Fibroblast of peridontal ligament (primary cell): ENCODE results near the gene BTN2A1.
"Not testable (repeated sequence)": the region's sequence is repeated elsewhere in the genome, so short reads cannot be mapped to it uniquely, and the experiment has no call there.

ENCODE experiments used
- DNase-seq: peaks from one replicate; pipeline ENCODE4 v3.0.0-alpha.2; 2010; ENCODE audit errors: extremely low read depth

Gene BTN2A1

GRCh38 chr6:26432627-26433201, 25.0 kb upstream of the BTN2A1 start:
- peak; percentile 58 for DNase-seq

- DNase-seq: not testable (repeated sequence)
Observed at GRCh38 chr6:26433680-26434079, 24.1 kb upstream of the BTN2A1 start.

- no peak for DNase-seq
Observed at GRCh38 chr6:26436018-26436417, 21.7 kb upstream of the BTN2A1 start.

GRCh38 chr6:26437550-26437949, 20.2 kb upstream of the BTN2A1 start:
- no peak for DNase-seq

GRCh38 chr6:26438000-26438399, 19.8 kb upstream of the BTN2A1 start:
- no peak for DNase-seq

- DNase-seq: no peak
Observed at GRCh38 chr6:26439151-26440125, 18.3 kb upstream of the BTN2A1 start.

GRCh38 chr6:26440977-26441358, 16.8 kb upstream of the BTN2A1 start:
- DNase-seq: no peak

GRCh38 chr6:26441977-26442376, 15.8 kb upstream of the BTN2A1 start:
- DNase-seq: no peak

- no peak for DNase-seq
Observed at GRCh38 chr6:26445934-26446667, 11.7 kb upstream of the BTN2A1 start.

GRCh38 chr6:26447257-26447656, 10.5 kb upstream of the BTN2A1 start:
- DNase-seq: no peak

- DNase-seq: no peak
Observed at GRCh38 chr6:26450240-26450639, 7.5 kb upstream of the BTN2A1 start.

- no peak for DNase-seq
Observed at GRCh38 chr6:26452631-26453235, 5.0 kb upstream of the BTN2A1 start.

GRCh38 chr6:26454631-26455030, 3.1 kb upstream of the BTN2A1 start:
- DNase-seq: peak; percentile 73

- DNase-seq: no peak
Observed at GRCh38 chr6:26455357-26455970, 2.3 kb upstream of the BTN2A1 start.

- DNase-seq: no peak
Observed at GRCh38 chr6:26457264-26457805, 420 bp upstream of the BTN2A1 start.

GRCh38 chr6:26459023-26459810, 1.5 kb downstream of the BTN2A1 start:
- DNase-seq: no peak

GRCh38 chr6:26461353-26461752, 3.6 kb downstream of the BTN2A1 start:
- DNase-seq: not testable (repeated sequence)

- no peak for DNase-seq
Observed at GRCh38 chr6:26464014-26464413, 6.3 kb downstream of the BTN2A1 start.

GRCh38 chr6:26464416-26465131, 6.8 kb downstream of the BTN2A1 start:
- no peak for DNase-seq

GRCh38 chr6:26465776-26466175, 8.0 kb downstream of the BTN2A1 start:
- DNase-seq: no peak
